ENCODE measurements around the gene RGMB. TPM values are rescaled to one million over a fixed set of nuclear protein-coding genes. Genes with fewer than 3 reads are reported as not detected.
"Not testable (repeated sequence)": the region's sequence is repeated elsewhere in the genome, so short reads cannot be mapped to it uniquely, and the experiment has no call there.

RGMB gene
- 10 to 100 TPM in 11 of 12 donors, not detected in 1; 46.1 to 91.6 (median 57.4) TPM for polyA plus RNA-seq (ENCODE audit: insufficient read length in 12 of 12)
- long read RNA-seq, donor 1, full-length matches to known transcripts, result 11 of 36 reads
- long read RNA-seq, donor 1, partial matches to known transcripts, result 25 of 36 reads
- long read RNA-seq, donor 1, other reads (novel, unspliced or antisense), result 0 of 36 reads
- long read RNA-seq, donor 2, full-length matches to known transcripts, result 8 of 35 reads
- long read RNA-seq, donor 2, partial matches to known transcripts, result 27 of 35 reads
- long read RNA-seq, donor 2, other reads (novel, unspliced or antisense), result 0 of 35 reads
- long read RNA-seq, donor 3, full-length matches to known transcripts, result 6 of 6 reads
- long read RNA-seq, donor 3, partial matches to known transcripts, result 0 of 6 reads
- long read RNA-seq, donor 3, other reads (novel, unspliced or antisense), result 0 of 6 reads
- long read RNA-seq, donor 4, full-length matches to known transcripts, result 5 of 5 reads
- long read RNA-seq, donor 4, partial matches to known transcripts, result 0 of 5 reads
- long read RNA-seq, donor 4, other reads (novel, unspliced or antisense), result 0 of 5 reads
- long read RNA-seq, donor 5, full-length matches to known transcripts, result 10 of 43 reads
- long read RNA-seq, donor 5, partial matches to known transcripts, result 33 of 43 reads
- long read RNA-seq, donor 5, other reads (novel, unspliced or antisense), result 0 of 43 reads
- long read RNA-seq, donor 6, full-length matches to known transcripts, result 9 of 9 reads
- long read RNA-seq, donor 6, partial matches to known transcripts, result 0 of 9 reads
- long read RNA-seq, donor 6, other reads (novel, unspliced or antisense), result 0 of 9 reads
- long read RNA-seq, donor 7, transcript RGMB-207 (3 exons, 2,052 nt), result major isoform, 7 of 7 reads
- long read RNA-seq, donor 7, partial matches to known transcripts, result 0 of 7 reads
- long read RNA-seq, donor 7, other reads (novel, unspliced or antisense), result 0 of 7 reads
- long read RNA-seq, donor 8, full-length matches to known transcripts, result 16 of 16 reads
- long read RNA-seq, donor 8, partial matches to known transcripts, result 0 of 16 reads
- long read RNA-seq, donor 8, other reads (novel, unspliced or antisense), result 0 of 16 reads
- long read RNA-seq, donor 9, full-length matches to known transcripts, result 5 of 11 reads
- long read RNA-seq, donor 9, partial matches to known transcripts, result 6 of 11 reads
- long read RNA-seq, donor 9, other reads (novel, unspliced or antisense), result 0 of 11 reads
- long read RNA-seq, donor 10, full-length matches to known transcripts, result 18 of 25 reads
- long read RNA-seq, donor 10, partial matches to known transcripts, result 7 of 25 reads
- long read RNA-seq, donor 10, other reads (novel, unspliced or antisense), result 0 of 25 reads
- long read RNA-seq, donor 11, full-length matches to known transcripts, result 10 of 15 reads
- long read RNA-seq, donor 11, partial matches to known transcripts, result 5 of 15 reads
- long read RNA-seq, donor 11, other reads (novel, unspliced or antisense), result 0 of 15 reads

- DNase-seq, result peak; percentile 98
Observed at GRCh38 chr5:98773464-98774191, at the start of gene RGMB. Gene RGMB (plus strand): TSS chr5:98773663. CDS start chr5:98774071, 408 bp downstream.

- DNase-seq, result no peak
Observed at GRCh38 chr5:98726258-98726657, 47.2 kb upstream of the RGMB start.

GRCh38 chr5:98727686-98728085 is 45.8 kb upstream of the RGMB start:
- DNase-seq, result no peak

DNA sequence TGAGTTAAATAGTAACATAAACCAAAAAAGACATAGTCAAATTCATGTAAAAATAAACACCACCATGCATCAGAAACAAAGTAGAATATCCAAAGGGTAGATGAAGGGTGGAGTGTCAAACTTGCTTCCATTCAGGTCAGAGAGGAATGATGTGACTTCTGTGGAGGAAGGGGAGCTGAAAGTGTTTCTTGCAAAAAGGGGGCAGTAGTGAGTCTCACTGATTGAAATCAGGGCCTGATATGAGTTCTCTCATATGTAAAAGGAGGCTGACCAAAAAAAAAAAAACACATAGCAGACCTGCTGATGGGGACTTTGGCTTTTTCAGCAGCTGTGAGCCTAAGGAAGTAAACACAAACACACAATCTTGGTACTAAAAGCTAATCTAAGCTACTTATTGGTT is 38.8 kb upstream of the RGMB start:
- no peak for DNase-seq

DNA sequence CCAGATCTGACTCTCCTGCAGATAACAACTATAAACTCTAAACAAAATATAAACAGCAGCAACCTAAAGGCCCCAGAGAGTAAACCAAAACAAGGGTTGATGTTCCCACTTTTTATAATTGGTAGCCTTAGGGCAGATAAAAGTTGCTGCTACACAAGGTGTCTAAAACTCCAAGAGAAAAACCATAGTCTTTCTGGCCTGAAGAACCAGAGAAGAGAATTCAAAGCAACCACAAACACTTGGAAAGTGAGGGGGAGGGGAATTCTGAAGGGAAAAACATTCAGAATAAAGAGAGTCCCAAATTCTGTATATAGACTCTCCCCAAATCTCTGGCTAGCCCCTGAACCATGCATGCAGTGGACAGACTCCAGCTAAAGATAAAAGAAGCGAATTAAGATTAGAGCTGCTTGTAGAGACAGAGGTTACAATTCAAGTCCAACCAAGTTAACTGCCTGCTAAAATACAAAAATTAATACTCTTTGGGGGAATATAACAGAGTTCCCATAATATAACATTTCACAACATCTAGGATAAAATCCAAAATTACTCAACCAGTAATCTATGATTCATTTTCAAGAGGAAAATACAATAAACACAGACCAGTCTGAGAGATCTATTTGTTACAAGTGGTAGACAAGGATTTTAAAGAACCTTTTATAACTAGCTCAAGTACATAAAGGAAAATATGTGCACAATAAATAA is 37.5 kb upstream of the RGMB start:
- DNase-seq, result no peak

- DNase-seq, result no peak
Observed at GRCh38 chr5:98736753-98737152, 36.7 kb upstream of the RGMB start.

DNA sequence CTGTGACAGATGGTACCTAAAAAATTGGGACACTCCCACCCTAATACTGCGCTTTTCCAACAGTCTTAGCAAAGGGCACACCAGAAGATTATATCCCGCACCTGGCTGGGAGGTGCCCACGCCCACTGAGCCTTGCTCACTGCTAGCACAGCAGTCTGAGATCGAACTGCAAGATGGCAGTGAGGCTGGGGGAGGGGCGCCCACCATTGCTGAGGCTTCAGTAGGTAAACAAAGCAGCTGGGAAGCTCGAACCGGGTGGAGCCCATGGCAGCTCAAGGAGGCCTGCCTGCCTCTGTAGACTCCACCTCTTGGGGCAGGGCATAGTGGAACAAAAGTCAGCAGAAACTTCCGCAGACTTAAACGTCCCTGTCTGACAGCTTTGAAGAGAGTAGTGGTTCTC is 36.0 kb upstream of the RGMB start:
- not testable (repeated sequence) for DNase-seq

DNA sequence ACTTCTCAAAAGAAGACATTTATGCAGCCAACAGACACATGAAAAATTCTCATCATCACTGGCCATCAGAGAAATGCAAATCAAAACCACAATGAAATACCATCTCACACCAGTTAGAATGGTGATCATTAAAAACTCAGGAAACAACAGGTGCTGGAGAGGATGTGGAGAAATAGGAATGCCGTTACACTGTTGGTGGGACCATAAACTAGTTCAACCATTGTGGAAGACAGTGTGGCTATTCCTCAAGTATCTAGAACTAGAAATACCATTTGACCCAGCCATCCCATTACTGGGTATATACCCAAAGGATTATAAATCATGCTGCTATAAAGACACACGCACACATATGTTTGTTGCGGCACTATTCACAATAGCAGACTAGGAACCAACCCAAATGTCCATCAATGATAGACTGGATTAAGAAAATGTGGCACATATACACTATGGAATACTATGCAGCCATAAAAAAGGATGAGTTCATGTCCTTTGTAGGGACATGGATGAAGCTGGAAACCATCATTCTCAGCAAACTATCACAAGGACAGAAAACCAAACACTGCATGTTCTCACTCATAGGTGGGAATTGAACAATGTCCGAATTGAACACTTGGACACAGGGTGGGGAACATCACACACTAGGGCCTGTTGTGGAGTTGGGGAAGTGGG is 34.8 kb upstream of the RGMB start:
- not testable (repeated sequence) for DNase-seq

- DNase-seq, result no peak
Observed at GRCh38 chr5:98741926-98742325, 31.5 kb upstream of the RGMB start.

GRCh38 chr5:98742396-98743073 is 30.9 kb upstream of the RGMB start:
- no peak for DNase-seq

DNA sequence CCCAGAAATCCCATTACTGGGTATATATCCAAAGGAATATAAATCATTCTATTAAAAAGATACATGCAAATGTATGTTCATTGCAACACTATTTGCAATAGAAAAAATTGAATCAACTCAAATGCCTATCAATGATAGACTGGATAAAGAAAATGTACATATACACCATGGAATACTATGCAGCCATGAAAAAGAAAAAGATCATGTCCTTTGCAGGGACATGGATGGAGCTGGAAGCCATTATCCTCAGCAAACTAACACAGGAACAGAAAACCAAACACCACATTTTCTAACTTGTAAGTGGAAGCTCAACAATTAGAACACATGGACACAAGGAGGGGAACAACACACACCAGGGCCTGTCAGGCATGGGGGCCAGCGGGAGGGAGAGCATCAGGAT is 25.2 kb upstream of the RGMB start:
- DNase-seq, result not testable (repeated sequence)

GRCh38 chr5:98749046-98749445 is 24.4 kb upstream of the RGMB start:
- DNase-seq, result no peak

DNA sequence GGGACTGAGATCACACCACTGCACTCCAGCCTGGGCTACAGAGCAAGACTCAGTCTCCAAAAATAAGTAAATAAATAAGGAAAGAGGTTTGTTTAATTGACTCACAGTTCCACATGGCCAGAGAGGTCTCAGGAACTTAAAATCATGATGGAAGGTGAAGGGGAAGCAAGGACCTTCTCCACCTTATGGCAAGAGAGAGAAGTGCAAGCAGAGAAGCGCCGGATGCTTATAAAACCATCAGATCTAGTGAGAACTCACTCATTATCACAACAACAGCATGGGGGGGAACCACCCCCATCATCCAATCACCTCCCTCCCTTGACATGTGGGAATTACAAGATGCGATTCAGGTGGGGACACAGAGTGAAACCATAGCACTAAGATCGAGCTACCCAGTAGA is 22.8 kb upstream of the RGMB start:
- no peak for DNase-seq

- not testable (repeated sequence) for DNase-seq
Observed at GRCh38 chr5:98752331-98752730, 21.1 kb upstream of the RGMB start.

DNA sequence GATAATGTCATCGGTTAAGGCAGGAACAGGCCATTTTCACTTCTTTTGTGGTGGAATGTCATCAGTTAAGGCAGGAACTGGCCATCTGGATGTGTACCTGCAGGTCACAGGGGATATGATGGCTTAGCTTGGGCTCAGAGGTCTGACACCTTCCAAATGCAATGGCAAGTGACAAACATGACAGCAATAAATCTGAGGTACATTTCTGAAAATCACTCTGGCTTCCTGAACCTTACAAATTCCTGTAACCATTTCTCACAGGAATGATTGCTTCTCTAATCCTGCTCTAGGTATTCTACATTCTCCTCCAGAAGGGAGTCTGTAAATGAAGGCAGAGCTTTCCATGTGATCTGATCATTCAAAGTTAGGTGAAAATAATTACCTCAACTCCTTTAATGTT is 20.7 kb upstream of the RGMB start:
- DNase-seq, result not testable (repeated sequence)

DNA sequence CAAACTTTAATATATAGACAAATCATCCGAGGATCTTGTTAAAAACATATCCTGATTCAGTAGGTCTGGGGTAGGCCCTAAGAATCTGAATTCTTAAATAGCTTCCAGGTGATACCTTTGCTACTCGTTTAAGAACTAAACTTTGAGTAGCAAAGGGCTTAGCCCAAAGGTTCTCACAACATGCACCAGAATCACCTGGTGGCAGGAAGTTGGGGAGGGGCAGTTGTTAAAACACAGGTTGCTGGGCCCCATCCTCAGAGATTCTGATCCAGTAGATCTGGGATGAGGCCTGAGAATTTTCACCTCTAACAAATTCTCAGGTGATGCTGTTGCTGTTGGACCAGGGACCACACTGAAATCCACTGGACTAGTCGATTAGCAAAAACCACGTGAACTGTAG is 20.0 kb upstream of the RGMB start:
- DNase-seq, result no peak

DNA sequence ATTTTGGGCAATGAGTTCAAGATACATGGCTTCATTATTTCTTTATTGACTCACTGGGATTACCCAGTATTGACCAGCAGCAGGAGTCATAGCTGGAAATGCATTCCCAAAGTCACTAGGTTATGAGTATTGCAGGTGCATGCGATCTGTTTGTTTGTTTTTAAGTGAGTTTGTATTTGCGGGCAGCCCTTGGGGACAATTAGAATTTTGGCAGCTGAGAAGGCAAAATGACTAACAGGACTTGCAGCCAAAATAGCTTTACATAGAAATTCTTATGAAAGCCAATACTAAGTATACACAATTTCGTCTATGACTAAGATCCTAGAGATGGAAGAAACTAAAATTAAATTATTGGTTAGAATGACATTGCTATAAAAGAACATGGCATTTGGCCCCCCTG is 18.1 kb upstream of the RGMB start:
- no peak for DNase-seq

DNA sequence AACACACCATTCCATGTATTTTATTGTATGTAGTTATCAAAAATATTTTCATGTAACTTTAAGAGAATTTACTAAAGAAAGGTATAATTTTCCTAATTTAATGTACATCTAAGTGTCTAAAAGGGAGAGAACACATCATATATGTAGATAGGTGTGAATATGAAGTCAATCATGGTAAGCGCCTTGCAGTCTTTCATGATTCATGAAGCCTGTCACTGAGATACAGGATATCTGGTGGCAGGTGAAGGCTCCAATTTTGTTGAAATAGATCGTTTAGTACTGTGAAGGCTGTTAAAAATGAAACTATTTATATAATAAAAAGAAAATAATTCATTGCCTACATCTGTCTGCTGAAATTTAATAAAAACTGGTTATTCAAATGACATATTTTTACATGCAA is 15.5 kb upstream of the RGMB start:
- DNase-seq, result no peak
